HG02623 (cell line): ENCODE data around the gene TNXB.
"Not testable (repeated sequence)": the region's sequence is repeated elsewhere in the genome, so short reads cannot be mapped to it uniquely, and the experiment has no call there.

Source experiments
- ATAC-seq: cut with Tn5 transposase; IDR thresholded peaks from one replicate; pipeline ENCODE4 v1.9.1; 2021; ENCODE audit warnings: moderate library complexity; ENCODE audit not compliant: unreplicated experiment

TNXB gene

DNA sequence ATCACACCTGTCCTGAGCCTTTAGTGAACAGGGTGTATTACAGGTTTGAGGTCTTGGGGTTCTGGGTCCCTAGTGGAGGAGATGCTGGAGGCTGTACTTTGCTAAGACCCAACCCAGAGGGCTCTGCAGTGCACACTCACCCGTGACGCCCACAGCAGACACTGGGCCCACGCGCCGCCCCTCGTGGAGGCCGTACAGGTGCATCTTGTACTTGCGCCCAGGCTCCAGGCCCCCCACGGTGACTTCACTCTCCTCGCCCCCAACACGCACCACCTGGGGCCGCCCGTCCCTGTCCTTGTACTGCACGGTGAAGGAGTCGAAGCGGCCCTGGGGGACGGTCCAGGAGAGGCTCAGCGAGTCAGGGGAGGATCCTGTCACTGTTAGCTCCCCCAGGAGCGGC is 41.6 kb downstream of the TNXB start:
- ATAC-seq: not testable (repeated sequence)

DNA sequence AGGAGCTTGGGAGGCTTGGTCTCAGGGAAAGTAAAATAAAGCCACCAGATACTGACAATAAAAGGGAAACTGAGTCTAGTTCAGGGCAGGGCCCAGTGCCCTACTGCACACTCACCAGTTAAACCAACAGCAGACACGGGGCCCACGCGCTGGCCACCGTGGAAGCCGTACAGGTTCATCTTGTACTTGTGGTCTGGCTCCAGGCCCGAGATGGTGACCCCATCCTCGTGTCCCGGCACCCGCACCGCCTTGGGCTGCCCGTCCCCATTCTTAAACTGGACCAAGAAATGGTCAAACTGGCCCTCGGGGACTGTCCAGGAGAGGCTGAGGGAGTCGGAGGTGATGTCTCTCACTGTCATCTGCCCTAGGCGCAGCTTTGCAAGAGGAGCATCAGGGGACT is 44.4 kb downstream of the TNXB start:
- ATAC-seq: no peak

DNA sequence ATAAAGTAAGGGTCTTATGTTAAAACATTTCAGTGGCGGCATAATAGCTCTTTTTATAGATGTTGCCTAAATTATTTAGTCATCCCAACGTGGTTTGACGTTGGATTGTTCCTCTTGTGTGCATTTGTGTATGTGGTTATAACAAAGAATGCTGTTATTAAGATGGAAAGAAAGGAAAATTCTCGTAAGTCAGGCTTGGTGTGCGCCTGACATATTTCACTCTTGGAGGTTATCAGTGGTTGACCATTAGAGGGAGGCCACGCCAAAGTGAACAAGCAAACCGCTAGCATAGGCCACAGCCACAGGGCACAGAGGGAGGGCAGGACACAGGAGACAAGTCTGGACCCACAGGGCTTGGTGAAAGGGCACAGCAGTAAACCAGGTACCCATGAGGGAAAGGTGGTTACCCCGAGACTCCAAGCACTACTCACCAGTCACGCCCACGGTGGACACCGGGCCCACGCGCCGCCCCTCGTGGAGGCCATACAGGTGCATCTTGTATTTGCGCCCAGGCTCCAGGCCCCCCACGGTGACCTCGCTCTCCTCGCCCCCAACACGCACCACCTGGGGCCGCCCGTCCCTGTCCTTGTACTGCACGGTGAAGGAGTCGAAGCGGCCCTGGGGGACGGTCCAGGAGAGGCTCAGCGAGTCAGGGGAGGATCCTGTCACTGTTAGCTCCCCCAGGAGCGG is 48.0 kb downstream of the TNXB start:
- ATAC-seq: no peak

DNA sequence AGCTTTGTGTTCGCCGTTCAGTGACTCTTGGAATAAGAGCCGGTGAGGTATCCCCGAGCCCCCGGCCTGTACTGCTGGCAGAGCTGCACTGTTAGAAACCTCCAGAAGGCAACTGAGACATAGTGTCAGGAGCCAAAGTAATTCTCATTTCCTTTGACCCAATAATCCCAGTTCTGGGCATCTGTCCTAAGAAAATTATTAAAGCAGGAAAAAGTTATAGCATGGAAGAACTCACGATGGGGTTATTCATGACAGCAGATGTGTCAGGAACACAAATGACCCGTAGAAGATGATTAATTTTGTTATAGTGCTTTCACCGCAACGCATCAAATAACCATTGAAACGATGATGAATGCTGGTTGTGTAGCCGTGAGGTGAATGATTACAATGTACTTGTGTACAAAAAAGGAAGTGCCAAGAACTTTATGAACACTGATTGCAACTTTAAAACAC is 50.6 kb downstream of the TNXB start:
- ATAC-seq: no peak

DNA sequence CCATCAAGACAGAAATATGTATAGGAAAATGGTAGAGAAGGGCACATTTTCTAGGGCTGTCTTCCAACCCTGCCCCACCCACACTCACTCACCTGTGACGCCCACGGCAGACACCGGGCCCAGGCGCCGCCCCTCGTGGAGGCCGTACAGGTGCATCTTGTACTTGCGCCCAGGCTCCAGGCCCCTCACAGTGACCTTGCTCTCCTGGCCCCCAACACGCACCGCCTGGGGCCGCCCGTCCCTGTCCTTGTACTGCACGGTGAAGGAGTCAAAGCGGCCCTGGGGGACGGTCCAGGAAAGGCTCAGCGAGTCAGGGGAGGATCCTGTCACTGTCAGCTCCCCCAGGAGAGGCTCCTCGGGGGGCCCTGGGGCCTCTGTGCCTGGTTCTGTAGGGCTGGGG is 51.2 kb downstream of the TNXB start:
- no peak for ATAC-seq

DNA sequence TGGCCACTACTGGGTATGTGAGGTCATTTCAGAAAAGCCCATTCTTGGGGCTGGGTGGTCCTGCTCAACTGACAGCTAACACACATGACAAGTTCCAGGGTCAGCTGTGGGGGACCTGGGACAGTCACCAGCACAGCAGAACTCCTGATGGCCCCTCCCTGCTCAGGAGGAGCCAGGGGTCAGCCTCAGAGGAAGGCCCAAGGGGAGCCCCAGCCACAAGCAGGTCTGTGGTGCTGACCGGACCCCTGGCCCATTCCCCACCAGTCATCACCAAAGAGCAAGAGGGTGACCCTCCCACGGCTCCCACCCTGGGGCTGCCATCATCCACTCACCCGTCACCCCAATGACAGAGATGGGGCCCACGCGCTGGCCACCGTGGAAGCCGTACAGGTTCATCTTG is 52.9 kb downstream of the TNXB start:
- no peak for ATAC-seq

DNA sequence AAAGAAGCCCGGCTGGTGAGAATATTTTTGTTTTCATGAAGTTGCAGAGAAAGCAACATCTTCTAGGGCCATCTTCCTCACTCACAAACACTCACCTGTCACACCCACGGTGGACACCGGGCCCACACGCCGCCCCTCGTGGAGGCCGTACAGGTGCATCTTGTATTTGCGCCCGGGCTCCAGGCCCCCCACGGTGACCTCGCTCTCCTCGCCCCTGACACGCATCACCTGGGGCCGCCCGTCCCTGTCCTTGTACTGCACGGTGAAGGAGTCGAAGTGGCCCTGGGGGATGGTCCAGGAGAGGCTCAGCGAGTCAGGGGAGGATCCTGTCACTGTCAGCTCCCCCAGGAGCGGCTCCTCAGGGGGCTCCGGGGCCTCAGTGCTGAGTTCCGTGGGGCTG is 53.4 kb downstream of the TNXB start:
- ATAC-seq: not testable (repeated sequence)

DNA sequence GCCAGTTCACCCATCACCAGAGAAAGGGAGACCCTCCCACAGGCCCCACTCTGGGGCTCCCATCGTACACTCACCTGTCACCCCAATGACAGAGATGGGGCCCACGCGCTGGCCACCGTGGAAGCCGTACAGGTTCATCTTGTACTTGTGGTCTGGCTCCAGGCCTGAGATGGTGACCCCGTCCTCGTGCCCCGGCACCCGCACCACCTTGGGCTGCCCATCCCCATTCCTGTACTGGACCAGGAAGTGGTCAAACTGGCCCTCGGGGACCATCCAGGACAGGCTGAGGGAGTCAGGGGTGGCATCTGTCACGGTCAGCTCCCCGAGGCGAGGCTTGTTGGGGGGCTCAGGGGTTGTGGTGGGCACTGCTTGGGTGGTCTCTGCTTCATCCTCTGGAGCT is 55.8 kb downstream of the TNXB start:
- ATAC-seq: not testable (repeated sequence)

DNA sequence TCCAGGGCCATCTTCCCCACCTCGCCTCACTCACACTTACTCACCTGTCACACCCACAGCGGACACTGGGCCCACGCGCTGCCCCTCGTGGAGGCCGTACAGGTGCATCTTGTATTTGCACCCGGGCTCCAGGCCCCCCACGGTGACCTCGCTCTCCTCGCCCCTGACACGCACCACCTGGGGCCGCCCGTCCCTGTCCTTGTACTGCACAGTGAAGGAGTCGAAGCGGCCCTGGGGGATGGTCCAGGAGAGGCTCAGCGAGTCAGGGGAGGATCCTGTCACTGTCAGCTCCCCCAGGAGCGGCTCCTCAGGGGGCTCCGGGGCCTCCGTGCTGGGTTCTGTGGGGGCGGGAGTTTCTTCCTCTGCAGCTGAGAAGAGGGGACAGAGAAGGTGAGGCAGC is 56.5 kb downstream of the TNXB start:
- not testable (repeated sequence) for ATAC-seq

DNA sequence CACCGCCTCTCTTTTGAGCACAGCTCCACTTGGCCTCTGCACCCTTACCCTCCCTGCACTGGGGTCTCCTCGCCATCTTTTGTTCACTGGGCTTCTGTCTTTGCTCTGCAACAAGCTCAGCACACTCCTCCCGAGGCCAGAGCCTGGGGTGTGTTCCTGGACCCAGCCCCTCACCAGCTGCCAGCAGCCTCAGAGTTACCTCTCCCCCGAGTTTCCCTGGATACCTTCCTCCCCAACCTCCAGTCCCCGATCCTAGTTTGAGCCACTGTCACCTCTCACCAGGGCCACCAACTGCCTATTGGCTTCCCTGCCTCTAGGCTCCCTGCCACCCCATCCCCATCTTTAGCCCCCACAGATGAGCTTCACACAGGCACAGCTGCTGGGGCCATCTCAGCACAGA is 58.6 kb downstream of the TNXB start:
- ATAC-seq: no peak

DNA sequence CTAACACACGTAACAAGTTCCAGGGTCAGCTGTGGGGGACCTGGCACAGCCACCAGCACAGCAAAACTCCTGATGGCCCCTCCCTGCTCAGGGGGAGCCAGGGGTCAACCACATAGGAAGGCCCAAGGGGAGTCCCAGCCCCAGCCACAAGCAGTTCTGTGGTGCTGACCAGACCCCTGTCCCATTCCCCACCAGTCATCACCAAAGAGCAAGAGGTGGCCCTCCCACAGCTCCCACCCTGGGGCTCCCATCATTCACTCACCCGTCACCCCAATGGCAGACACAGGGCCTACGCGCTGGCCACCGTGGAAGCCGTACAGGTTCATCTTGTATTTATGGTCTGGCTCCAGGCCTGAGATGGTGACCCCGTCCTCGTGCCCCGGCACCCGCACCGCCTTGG is 59.4 kb downstream of the TNXB start:
- not testable (repeated sequence) for ATAC-seq

DNA sequence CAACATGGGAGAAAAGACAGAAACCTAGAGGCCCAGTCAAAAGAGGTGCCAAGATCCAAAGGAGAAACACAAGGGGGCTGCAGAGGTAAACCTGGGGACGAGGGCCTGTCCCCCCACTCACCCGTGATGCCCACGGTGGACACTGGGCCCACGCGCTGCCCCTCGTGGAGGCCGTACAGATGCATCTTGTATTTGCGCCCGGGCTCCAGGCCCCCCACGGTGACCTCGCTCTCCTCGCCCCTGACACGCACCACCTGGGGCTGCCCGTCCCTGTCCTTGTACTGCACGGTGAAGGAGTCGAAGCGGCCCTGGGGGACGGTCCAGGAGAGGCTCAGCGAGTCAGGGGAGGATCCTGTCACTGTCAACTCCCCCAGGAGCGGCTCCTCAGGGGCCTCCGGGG is 60.0 kb downstream of the TNXB start:
- ATAC-seq: not testable (repeated sequence)

DNA sequence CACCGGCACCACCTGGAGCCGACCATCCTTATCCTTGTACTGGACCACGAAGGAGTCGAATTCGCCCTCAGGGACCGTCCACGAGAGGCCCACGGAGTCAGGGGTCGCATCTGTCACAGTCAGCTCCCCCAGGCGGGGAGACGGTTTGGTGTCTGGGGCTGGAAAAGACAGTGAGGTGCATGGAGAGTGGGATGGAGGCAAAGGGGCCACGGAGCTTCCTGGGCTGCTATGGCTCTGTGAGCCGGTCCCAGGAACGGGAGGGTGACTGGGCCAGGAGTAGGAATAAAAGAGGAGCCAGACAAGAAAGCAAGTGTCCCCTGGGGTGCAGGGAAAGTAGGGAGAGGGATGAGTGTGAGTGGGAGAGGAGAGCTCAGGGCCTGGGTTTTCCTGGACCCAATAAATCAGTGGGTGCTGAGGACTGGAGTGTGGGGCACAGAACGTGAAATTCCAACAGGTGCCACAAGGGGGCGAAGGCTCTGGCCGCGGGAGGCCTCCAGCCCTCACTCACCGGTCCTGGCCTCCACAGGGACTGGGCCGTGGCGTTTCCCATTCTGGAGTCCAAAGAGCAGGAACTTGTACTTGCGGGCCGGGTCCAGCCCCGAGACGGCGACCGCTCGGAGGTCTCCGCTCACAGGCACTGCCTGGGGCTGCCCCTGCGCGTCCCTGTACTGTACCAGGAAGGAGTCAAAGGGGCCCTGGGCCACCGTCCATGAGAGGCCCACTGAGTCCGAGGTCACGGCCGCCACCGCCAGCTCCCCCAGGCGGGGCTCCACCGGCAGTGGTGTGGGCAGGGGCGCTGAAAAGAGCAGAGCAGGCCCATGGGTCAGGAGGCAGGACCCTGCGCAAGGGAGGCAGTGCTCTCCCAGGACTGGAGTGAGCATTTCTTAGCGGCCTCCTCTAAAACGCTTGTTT is 61.0 kb downstream of the TNXB start:
- no peak for ATAC-seq

DNA sequence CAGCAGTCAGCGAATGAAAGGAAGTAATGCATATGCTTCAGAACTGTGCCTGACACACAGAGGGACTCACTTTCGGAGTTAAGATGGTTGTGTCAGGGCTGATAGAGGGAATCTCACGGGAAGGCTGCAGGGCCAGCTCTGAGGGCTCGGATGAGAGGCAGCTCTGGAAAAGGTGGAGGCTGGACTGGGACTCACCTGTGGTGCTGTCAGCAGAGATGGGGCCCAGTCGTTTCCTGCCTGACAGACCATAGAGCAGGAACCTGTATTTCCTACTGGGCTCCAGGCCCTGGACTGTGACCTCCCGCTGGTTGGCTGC is 61.6 kb downstream of the TNXB start:
- ATAC-seq: no peak

DNA sequence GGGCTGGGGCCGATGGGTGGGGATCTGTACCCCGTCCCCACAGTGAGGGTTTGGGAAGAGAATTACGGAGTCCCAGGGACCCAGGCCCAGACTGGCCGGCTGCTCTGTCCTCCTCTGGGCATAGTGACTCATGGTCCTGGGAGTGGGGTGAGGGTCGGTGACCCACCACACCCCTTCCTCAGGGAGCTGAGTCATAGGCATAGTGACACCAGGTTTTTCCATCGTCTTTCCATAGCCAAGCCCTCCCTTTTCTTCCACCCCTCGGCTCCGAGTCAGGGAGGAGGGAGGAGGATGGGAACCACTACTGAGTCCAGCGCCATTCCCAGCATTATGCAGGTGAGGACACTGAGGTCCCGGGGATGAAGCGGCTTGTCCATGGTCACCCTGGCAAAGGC is 62.1 kb downstream of the TNXB start:
- ATAC-seq: no peak

DNA sequence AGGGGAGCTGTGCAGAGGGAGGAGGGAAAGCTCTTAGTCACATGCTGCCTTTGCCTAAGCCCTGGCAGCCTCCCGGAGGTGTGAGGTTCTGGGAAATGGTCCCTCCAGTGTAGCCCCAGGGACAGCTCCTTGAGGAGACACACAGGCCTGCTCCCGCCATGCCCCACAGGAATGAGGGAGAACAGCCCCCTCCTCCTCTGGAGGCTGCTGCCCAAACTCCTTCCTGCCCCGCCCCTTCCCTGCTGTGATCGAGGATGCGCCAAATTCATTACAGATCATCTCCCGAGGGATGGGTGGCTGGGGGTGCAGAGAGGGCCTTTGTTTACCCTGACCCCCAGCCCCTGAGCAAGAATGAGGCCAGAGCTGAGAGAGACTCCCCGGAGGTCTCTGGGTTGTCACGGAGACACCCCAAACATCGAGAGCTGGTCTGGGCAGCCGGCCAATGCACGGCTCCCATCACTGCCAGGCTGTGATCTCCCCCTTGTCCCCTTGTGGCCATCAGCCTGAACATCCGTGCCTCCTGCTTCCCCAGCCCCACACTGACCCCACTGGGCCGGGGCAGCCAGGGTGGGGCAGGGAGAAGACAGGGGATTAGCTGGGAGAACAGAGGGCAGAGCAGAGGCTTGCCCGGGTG is 62.6 kb downstream of the TNXB start:
- ATAC-seq: no peak

DNA sequence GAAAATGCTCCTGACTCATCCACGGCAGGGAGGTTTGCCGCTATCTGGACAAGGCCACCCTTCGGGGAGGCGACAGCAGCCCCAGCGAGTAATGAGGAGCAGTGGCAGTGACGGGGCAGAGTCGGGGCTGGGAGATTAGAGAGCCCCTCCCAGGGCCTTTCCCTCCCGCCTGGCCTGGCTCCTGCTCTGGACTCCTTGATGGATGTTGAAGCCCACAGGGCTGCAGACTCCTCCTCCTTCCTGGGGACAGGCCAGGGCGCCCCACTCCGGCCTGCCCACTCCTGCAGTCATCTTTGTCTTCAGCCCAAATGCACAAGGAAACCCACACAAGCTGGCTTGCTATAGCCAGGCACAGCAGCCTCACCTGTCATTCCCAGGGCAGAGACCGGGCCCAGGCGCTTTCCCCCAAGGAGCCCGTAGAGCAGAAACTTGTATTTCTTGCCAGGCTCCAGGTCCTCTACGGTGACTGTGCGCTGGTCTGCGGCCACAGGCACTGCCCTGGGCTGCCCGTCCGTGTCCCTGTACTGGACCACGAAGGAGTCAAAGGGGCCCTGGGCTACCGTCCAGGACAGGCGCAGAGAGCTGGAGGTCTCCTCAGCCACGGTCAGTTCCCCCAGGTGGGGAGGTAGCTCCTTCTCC is 63.2 kb downstream of the TNXB start:
- ATAC-seq: no peak

DNA sequence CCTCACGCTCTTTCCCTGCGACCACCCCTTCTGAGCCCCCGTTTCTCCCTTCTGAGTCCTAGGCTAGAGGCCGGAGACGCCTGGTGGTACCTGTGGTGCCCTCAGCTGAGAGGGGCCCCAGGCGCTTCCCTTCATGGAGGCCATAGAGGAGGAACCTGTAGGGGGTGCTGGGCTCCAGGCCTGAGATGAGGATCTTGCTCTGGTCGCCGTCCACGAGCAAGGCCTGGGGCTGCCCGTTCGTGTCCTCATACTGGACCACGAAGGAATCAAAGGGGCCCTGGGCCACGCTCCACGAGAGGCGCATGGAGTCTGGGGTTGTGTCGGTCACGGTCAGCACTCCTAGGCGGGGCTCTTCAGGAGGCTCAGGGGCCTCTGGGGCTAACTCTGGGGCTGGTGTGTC is 64.2 kb downstream of the TNXB start:
- ATAC-seq: not testable (repeated sequence)

DNA sequence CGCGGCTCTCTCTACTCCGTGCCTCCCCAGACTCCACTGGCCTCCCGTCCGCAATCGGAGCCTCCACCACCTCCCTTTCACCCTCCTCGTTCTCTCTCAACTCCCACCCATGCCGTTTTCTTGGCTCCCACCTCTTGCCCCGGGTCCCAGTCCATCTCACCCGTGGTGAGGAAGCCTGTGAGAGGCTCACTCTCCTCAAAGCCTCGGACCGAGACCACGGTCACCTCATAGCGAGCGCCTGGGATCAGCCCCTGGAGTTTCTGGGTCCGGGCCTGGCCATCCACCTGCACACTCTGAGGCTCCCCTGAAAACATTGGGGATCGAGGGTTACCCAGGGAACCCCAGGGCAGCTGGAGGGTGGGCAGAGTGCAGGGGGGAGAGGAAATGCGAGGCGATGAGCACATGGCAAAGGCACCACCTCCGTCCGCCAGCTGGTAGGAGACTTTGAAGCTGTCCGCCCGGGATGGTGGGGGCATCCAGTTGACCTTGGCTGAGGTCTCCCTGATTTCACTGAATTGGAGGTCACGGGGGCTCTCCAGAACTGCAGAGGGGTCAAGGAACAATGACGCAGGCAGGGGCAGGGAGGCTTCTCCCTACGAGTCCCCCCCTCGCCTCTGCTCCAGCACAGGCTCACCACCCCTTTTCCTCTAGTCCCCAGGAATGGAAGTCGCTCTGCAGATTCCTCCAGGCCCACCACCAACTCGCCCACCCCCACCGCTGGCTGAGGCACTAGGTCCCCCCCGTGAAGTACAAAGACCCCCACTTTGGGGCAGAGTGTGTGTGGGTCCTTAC is 65.4 kb downstream of the TNXB start:
- not testable (repeated sequence) for ATAC-seq

DNA sequence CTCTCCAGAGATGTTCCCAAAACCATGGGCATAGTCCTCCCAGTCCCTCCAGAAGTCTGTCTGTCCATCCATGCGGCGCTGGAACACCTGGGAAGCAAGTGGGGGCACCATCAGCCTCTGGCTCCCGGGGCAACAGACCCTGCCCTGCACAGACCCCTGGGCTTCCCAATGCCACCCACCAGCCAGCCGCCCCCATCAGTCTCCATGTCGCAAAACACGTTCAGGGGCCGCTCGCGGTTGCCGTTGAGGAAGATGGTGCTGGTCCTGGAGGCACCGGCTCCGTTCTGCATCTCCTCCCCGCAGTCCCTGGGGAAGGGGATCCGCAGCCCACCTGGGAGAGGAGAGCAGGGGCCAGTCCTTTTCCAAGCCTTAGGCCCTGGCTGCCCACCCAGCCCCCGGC is 66.9 kb downstream of the TNXB start:
- ATAC-seq: not testable (repeated sequence)

DNA sequence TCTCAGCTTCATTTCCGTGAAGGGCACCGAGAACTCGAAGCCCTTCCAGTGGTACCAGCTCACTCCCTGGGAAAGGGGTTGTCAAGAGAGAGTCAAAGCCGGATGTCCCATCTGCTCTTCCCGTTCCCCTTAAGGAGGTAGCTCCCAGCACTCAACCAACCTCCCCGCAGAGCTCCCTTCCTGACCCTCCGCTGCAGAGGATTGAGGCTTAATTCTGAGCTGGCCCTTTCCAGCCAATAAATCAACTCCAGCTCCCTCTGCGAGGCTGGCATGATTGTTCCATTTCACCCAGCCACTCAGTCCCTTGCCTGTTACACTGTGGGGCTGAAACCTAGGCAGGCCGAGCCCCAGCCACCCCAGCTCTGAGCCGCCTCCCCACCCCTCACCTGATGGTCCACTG is 67.8 kb downstream of the TNXB start:
- not testable (repeated sequence) for ATAC-seq
